ENCODE results near the gene CFAP100.

GRCh38 chr3:126440709-126440995 is 45.9 kb downstream of the CFAP100 start:
- TF ChIP-seq, protein P1, sequence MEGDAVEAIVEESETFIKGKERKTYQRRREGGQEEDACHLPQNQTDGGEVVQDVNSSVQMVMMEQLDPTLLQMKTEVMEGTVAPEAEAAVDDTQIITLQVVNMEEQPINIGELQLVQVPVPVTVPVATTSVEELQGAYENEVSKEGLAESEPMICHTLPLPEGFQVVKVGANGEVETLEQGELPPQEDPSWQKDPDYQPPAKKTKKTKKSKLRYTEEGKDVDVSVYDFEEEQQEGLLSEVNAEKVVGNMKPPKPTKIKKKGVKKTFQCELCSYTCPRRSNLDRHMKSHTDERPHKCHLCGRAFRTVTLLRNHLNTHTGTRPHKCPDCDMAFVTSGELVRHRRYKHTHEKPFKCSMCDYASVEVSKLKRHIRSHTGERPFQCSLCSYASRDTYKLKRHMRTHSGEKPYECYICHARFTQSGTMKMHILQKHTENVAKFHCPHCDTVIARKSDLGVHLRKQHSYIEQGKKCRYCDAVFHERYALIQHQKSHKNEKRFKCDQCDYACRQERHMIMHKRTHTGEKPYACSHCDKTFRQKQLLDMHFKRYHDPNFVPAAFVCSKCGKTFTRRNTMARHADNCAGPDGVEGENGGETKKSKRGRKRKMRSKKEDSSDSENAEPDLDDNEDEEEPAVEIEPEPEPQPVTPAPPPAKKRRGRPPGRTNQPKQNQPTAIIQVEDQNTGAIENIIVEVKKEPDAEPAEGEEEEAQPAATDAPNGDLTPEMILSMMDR (conservative IDR thresholded peaks at IDR 0.05): no peak
- TF ChIP-seq ZFX (IDR thresholded peaks at IDR 0.05): no peak

All from C4-2B (cell line).